ENCODE data around the gene RBL2.
"Not testable (repeated sequence)": the region's sequence is repeated elsewhere in the genome, so short reads cannot be mapped to it uniquely, and the experiment has no call there.

RBL2 gene

GRCh38 chr16:53537626-53538025, 103.4 kb downstream of the RBL2 start:
- DNase-seq (ENCODE audit: low spot score), result no peak

- not testable (repeated sequence) for DNase-seq (ENCODE audit: low spot score)
Observed at GRCh38 chr16:53539346-53539745, 105.1 kb downstream of the RBL2 start.

GRCh38 chr16:53539759-53540718, 105.8 kb downstream of the RBL2 start:
- DNase-seq (ENCODE audit: low spot score), result not testable (repeated sequence)
